Measurements from ENCODE around the gene UBE2G1. TPM values are rescaled to one million over a fixed set of nuclear protein-coding genes. Genes with fewer than 3 reads are reported as not detected.
"Not testable (repeated sequence)": the region's sequence is repeated elsewhere in the genome, so short reads cannot be mapped to it uniquely, and the experiment has no call there.

The UBE2G1 gene
- total RNA-seq, 1 donor from 2014 or later, result 120 TPM

DNA sequence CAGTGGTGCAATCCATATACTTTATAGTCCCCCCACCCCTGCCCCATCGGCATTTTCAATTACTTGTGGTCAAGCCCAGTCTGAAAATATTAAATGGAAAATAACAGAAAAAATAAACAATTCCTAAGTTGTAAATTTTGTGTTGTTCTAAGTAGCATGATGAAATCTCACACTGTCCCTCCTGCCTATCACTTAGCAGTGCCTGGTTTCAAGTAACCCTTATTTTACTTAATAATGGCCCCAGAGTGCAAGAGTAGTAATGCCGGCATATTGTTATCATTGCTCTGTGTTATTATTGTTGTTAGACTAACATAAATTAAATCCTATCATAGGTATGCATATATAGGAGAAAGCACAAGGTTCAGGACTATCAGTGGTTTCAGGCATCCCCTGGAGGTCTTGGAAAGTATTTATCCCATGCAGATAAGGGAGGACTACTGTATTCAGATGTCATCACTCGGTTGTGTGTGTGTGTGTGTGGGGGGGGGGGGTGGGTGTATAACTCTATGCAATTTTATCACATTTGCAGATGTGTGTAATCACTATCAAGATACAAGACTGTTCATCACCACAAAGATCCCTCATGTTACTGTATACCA is 9.3 kb downstream of the UBE2G1 start:
- DNase-seq, result no peak
- Mint-ChIP-seq H3K36me3 (ENCODE audit: unreplicated experiment) (no peaks in the 10 kb centered on the region), H3K27me3 (ENCODE audit: unreplicated experiment) (no peaks in the 10 kb centered on the region), H3K4me1 (ENCODE audit: low read depth, unreplicated experiment) (peaks cover 4% of the 10 kb centered on the region), H3K27ac (ENCODE audit: unreplicated experiment) (peak overlapping the region; percentile 22), H3K9me3 (ENCODE audit: unreplicated experiment) (peaks cover 1% of the 10 kb centered on the region), H3K4me3 (ENCODE audit: unreplicated experiment) (no peak overlapping the region)
- TF ChIP-seq, protein P1, sequence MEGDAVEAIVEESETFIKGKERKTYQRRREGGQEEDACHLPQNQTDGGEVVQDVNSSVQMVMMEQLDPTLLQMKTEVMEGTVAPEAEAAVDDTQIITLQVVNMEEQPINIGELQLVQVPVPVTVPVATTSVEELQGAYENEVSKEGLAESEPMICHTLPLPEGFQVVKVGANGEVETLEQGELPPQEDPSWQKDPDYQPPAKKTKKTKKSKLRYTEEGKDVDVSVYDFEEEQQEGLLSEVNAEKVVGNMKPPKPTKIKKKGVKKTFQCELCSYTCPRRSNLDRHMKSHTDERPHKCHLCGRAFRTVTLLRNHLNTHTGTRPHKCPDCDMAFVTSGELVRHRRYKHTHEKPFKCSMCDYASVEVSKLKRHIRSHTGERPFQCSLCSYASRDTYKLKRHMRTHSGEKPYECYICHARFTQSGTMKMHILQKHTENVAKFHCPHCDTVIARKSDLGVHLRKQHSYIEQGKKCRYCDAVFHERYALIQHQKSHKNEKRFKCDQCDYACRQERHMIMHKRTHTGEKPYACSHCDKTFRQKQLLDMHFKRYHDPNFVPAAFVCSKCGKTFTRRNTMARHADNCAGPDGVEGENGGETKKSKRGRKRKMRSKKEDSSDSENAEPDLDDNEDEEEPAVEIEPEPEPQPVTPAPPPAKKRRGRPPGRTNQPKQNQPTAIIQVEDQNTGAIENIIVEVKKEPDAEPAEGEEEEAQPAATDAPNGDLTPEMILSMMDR (IDR thresholded peaks at IDR 0.05; ENCODE audit: partially characterized antibody, unreplicated experiment), result no peak

- Mint-ChIP-seq H3K27me3 (ENCODE audit: unreplicated experiment) (peaks cover 1% of the 10 kb centered on the region), H3K4me1 (ENCODE audit: low read depth, unreplicated experiment) (peaks cover 14% of the 10 kb centered on the region), H3K27ac (ENCODE audit: unreplicated experiment) (no peak overlapping the region), H3K4me3 (ENCODE audit: unreplicated experiment) (no peak overlapping the region), H3K9me3 (ENCODE audit: unreplicated experiment) (peaks cover 1% of the 10 kb centered on the region), H3K36me3 (ENCODE audit: unreplicated experiment) (no peaks in the 10 kb centered on the region)
- DNase-seq, result no peak
- TF ChIP-seq, protein P1 (IDR thresholded peaks at IDR 0.05; ENCODE audit: partially characterized antibody, unreplicated experiment), result no peak
Observed at GRCh38 chr17:4354862-4355514, 11.5 kb downstream of the UBE2G1 start.

GRCh38 chr17:4354206-4354605 is 12.3 kb downstream of the UBE2G1 start:
- peaks cover 1% of the 10 kb centered on the region for H3K9me3 Mint-ChIP-seq (ENCODE audit: unreplicated experiment)
- H3K4me3 Mint-ChIP-seq (ENCODE audit: unreplicated experiment), result no peak overlapping the region
- no peak overlapping the region for H3K27ac Mint-ChIP-seq (ENCODE audit: unreplicated experiment)
- TF ChIP-seq, protein P1 (IDR thresholded peaks at IDR 0.05; ENCODE audit: partially characterized antibody, unreplicated experiment), result no peak
- DNase-seq, result no peak
- H3K27me3 Mint-ChIP-seq (ENCODE audit: unreplicated experiment), result peaks cover 1% of the 10 kb centered on the region
- peaks cover 13% of the 10 kb centered on the region for H3K4me1 Mint-ChIP-seq (ENCODE audit: low read depth, unreplicated experiment)
- H3K36me3 Mint-ChIP-seq (ENCODE audit: unreplicated experiment), result no peaks in the 10 kb centered on the region

DNA sequence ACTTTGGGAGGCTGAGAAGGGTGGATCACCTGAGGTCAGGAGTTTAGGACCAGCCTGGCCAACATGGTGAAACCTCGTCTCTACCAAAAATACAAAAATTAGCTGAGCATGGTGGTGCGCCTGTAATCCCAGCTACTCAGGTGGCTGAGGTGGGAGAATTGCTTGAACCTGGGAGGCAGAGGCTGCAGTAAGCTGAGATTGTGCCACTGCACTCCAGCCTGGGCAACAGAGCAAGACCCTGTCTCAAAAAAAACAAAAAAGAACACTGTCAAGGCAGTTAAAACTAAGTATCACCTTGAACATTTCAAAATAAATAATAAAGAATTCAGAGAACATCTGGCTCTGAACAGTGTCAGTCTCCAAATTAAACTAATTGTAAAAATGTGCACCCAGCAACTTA is 16.3 kb downstream of the UBE2G1 start:
- not testable (repeated sequence) for H3K27ac Mint-ChIP-seq (ENCODE audit: unreplicated experiment)

DNA sequence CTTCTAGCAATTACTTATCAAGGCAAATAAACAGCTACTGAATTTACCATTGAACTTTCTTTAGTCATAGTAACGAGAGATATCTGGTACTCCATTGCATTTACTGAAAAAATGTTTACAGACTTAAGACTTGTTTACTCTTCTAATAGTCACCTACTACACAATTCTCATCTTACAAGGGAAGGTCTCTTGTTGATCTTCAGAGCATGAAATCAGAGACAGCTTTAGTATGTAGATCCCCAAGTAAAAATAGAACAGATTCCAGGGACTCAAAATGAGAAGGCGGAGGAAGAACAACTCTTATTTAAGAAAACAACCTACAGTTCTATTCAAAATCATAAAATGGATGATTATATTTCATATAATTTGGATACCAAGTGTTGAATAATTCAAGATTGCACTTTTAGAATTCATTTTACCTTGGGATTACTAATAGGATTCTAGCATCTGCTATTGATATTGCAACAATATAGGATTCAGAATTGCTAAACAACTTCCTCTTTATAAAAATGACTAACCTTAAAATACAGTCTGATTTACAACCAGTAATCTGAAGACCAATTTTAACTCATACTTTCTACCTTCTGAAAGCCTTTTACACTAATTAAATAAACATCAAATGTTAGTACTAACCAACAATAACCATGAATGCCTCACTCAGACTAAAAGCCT is 20.8 kb downstream of the UBE2G1 start:
- Mint-ChIP-seq H3K4me1 (ENCODE audit: low read depth, unreplicated experiment) (peaks cover 7% of the 10 kb centered on the region), H3K9me3 (ENCODE audit: unreplicated experiment) (no peaks in the 10 kb centered on the region), H3K27me3 (ENCODE audit: unreplicated experiment) (peaks cover 1% of the 10 kb centered on the region), H3K36me3 (ENCODE audit: unreplicated experiment) (no peaks in the 10 kb centered on the region), H3K4me3 (ENCODE audit: unreplicated experiment) (no peak overlapping the region), H3K27ac (ENCODE audit: unreplicated experiment) (no peak overlapping the region)
- no peak for DNase-seq
- TF ChIP-seq, protein P1 (IDR thresholded peaks at IDR 0.05; ENCODE audit: partially characterized antibody, unreplicated experiment), result no peak

More for the DNA sequence above, 16.3 kb downstream of the UBE2G1 start:
- H3K9me3 Mint-ChIP-seq (ENCODE audit: unreplicated experiment); H3K27me3 Mint-ChIP-seq (ENCODE audit: unreplicated experiment); H3K36me3 Mint-ChIP-seq (ENCODE audit: unreplicated experiment); H3K4me3 Mint-ChIP-seq (ENCODE audit: unreplicated experiment); DNase-seq: not testable (repeated sequence)
- H3K4me1 Mint-ChIP-seq (ENCODE audit: low read depth, unreplicated experiment), result peaks cover 14% of the 10 kb centered on the region
